ENCODE measurements around the gene TCN2. TPM values are rescaled to one million over a fixed set of nuclear protein-coding genes. Genes with fewer than 3 reads are reported as not detected.

Gene TCN2
- total and polyA plus RNA-seq, 4 donors, result 10.6 to 60.9 (median 30.6) TPM

GRCh38 chr22:30580896-30581295 lies 26.1 kb upstream of the TCN2 start:
- DNase-seq (no peak), ATAC-seq (ENCODE audit: insufficient read depth, low FRiP score) (no peak)
- no peak overlapping the region for H3K9ac ChIP-seq (ENCODE audit: insufficient read depth in 1 of 2, low read length in 2 of 2)
- 87 to 94% methylated on average over 6 of the region's 6 CpGs for WGBS, 2 donors
- peaks cover 0 to 6% (median 0%) of the 10 kb centered on the region in 4 donors for H3K9me3 ChIP-seq (ENCODE audit: control insufficient read depth in 4 of 4, insufficient read depth in 3 of 4, low read length in 3 of 4)
- H3K27ac ChIP-seq (ENCODE audit: low read depth in 1 of 2, low read length in 1 of 2), result no peak overlapping the region
- no peaks in the 10 kb centered on the region for H3K4me1 ChIP-seq (ENCODE audit: control insufficient read depth in 5 of 5, insufficient read depth in 5 of 5, low read length in 5 of 5)
- no peaks in the 10 kb centered on the region for H3K27me3 ChIP-seq (ENCODE audit: control insufficient read depth in 3 of 3, insufficient read depth in 3 of 3, low read length in 2 of 3)
- H3K4me3 ChIP-seq, result no peak overlapping the region
- peaks cover 36 to 93% (median 59%) of the 10 kb centered on the region in 4 donors for H3K36me3 ChIP-seq (ENCODE audit: control insufficient read depth in 4 of 4, insufficient read depth in 4 of 4, low read length in 4 of 4)
- no peak for TF ChIP-seq CTCF (IDR thresholded peaks at IDR 0.05; ENCODE audit: control extremely low read depth, extremely low read depth)

GRCh38 chr22:30582051-30582450 lies 24.9 kb upstream of the TCN2 start:
- ATAC-seq (ENCODE audit: insufficient read depth, low FRiP score), result no peak
- no peak for DNase-seq
- H3K36me3 ChIP-seq (ENCODE audit: control insufficient read depth in 4 of 4, insufficient read depth in 4 of 4, low read length in 4 of 4), result peaks cover 46 to 92% (median 59%) of the 10 kb centered on the region in 4 donors
- no peaks in the 10 kb centered on the region for H3K27me3 ChIP-seq (ENCODE audit: control insufficient read depth in 3 of 3, insufficient read depth in 3 of 3, low read length in 2 of 3)
- TF ChIP-seq CTCF (IDR thresholded peaks at IDR 0.05; ENCODE audit: control extremely low read depth, extremely low read depth), result no peak
- peaks cover 0 to 6% (median 0%) of the 10 kb centered on the region in 4 donors for H3K9me3 ChIP-seq (ENCODE audit: control insufficient read depth in 4 of 4, insufficient read depth in 3 of 4, low read length in 3 of 4)
- H3K4me3 ChIP-seq, result no peak overlapping the region
- H3K9ac ChIP-seq (ENCODE audit: insufficient read depth in 1 of 2, low read length in 2 of 2), result no peak overlapping the region
- H3K4me1 ChIP-seq (ENCODE audit: control insufficient read depth in 5 of 5, insufficient read depth in 5 of 5, low read length in 5 of 5), result no peaks in the 10 kb centered on the region
- 92 to 94% methylated on average over 6 of the region's 6 CpGs for WGBS, 2 donors
- no peak overlapping the region for H3K27ac ChIP-seq (ENCODE audit: low read depth in 1 of 2, low read length in 1 of 2)

GRCh38 chr22:30582788-30583545 lies 24.0 kb upstream of the TCN2 start:
- 80 to 83% methylated on average over 13 of the region's 13 CpGs for WGBS, 2 donors
- ATAC-seq (ENCODE audit: insufficient read depth, low FRiP score), result no peak
- Histone ChIP-seq H3K4me1 (ENCODE audit: control insufficient read depth in 5 of 5, insufficient read depth in 5 of 5, low read length in 5 of 5) (no peaks in the 10 kb centered on the region), H3K27ac (ENCODE audit: low read depth in 1 of 2, low read length in 1 of 2) (no peak overlapping the region), H3K9me3 (ENCODE audit: control insufficient read depth in 4 of 4, insufficient read depth in 3 of 4, low read length in 3 of 4) (peaks cover 0 to 6% (median 0%) of the 10 kb centered on the region in 4 donors), H3K27me3 (ENCODE audit: control insufficient read depth in 3 of 3, insufficient read depth in 3 of 3, low read length in 2 of 3) (no peaks in the 10 kb centered on the region), H3K9ac (ENCODE audit: insufficient read depth in 1 of 2, low read length in 2 of 2) (no peak overlapping the region), H3K36me3 (ENCODE audit: control insufficient read depth in 4 of 4, insufficient read depth in 4 of 4, low read length in 4 of 4) (peaks cover 53 to 96% (median 62%) of the 10 kb centered on the region in 4 donors), H3K4me3 (no peak overlapping the region)
- peak in 2 of 3 donors; percentile 9 to 22 for DNase-seq
- TF ChIP-seq CTCF (IDR thresholded peaks at IDR 0.05; ENCODE audit: control extremely low read depth, extremely low read depth), result no peak

All from lung (tissue), 12 donors.